Measurements from ENCODE around the gene PITX2.

DNA sequence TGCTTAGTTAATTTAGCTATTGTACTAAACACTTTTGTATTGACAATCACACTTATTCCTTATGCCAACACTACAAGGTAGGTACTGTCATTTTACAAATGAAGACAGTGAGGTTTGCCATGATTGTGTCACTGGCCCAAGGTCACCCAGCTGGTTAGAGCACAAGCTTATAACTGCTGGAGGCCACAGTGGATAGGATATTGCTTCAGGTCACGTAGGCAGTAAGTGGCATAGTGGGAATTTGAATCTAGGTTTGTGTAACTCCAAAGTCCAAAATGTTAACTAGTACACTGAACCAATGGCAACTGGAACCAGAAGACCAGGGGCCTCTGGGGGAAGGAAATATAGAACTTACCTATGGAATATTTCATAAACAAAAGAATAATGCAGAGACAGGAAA lies 21.1 kb upstream of the PITX2 start:
- TF ChIP-seq, protein P1, sequence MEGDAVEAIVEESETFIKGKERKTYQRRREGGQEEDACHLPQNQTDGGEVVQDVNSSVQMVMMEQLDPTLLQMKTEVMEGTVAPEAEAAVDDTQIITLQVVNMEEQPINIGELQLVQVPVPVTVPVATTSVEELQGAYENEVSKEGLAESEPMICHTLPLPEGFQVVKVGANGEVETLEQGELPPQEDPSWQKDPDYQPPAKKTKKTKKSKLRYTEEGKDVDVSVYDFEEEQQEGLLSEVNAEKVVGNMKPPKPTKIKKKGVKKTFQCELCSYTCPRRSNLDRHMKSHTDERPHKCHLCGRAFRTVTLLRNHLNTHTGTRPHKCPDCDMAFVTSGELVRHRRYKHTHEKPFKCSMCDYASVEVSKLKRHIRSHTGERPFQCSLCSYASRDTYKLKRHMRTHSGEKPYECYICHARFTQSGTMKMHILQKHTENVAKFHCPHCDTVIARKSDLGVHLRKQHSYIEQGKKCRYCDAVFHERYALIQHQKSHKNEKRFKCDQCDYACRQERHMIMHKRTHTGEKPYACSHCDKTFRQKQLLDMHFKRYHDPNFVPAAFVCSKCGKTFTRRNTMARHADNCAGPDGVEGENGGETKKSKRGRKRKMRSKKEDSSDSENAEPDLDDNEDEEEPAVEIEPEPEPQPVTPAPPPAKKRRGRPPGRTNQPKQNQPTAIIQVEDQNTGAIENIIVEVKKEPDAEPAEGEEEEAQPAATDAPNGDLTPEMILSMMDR (conservative IDR thresholded peaks at IDR 0.05 in 1 of 2, IDR thresholded peaks at IDR 0.05 in 1 of 2; ENCODE audit: extremely low read depth in 1 of 2, insufficient read depth in 1 of 2, low read depth in 1 of 2, low read length in 2 of 2): no peak
- TF ChIP-seq EZH2 (IDR thresholded peaks at IDR 0.05; ENCODE audit: borderline replicate concordance, low read length): no peak

All from mammary epithelial cell (primary cell).